Measurements from ENCODE around the gene GRM1. TPM values are rescaled to one million over a fixed set of nuclear protein-coding genes. Genes with fewer than 3 reads are reported as not detected.
"Not testable (repeated sequence)": the region's sequence is repeated elsewhere in the genome, so short reads cannot be mapped to it uniquely, and the experiment has no call there.

The GRM1 gene
- total RNA-seq, 2 donors from 2014 or later: 0.68 TPM; not detected in 1

DNA sequence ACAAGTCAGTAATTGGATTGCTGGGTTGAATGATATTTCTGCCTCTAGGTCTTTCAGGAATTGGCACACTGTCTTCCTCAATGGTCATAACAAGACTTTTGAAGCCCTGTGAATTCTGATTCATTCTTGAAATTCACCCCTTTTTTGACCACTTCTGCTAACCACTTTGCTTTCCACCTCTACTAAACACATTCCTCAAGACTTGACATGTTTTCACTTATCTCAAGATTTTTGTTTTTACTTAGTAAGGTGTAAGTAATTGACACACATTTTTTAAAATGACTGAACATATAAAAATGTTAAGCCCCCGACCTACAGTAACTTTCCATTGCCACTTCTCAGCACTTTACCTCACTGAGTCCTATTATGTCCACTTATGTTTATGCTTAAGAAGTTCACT, 239.1 kb downstream of the GRM1 start:
- H3K4me3 ChIP-seq: no peak overlapping the region
- DNase-seq (ENCODE audit: low spot score): no peak
- intact Hi-C loops (cut with DNase I): no loop called here
- H3K27ac ChIP-seq: no peak overlapping the region
- no peaks in the 10 kb centered on the region for H3K27me3 ChIP-seq (replicated peaks; ENCODE audit: insufficient read depth)
- H3K9me3 ChIP-seq: no peaks in the 10 kb centered on the region
- TF ChIP-seq POLR2A (IDR thresholded peaks at IDR 0.05) (no peak), POLR2AphosphoS5 (IDR thresholded peaks at IDR 0.05) (no peak)
- TF ChIP-seq, protein P1, sequence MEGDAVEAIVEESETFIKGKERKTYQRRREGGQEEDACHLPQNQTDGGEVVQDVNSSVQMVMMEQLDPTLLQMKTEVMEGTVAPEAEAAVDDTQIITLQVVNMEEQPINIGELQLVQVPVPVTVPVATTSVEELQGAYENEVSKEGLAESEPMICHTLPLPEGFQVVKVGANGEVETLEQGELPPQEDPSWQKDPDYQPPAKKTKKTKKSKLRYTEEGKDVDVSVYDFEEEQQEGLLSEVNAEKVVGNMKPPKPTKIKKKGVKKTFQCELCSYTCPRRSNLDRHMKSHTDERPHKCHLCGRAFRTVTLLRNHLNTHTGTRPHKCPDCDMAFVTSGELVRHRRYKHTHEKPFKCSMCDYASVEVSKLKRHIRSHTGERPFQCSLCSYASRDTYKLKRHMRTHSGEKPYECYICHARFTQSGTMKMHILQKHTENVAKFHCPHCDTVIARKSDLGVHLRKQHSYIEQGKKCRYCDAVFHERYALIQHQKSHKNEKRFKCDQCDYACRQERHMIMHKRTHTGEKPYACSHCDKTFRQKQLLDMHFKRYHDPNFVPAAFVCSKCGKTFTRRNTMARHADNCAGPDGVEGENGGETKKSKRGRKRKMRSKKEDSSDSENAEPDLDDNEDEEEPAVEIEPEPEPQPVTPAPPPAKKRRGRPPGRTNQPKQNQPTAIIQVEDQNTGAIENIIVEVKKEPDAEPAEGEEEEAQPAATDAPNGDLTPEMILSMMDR (IDR thresholded peaks at IDR 0.05): no peak
- H3K4me1 ChIP-seq (replicated peaks): no peaks in the 10 kb centered on the region
- H3K36me3 ChIP-seq: no peaks in the 10 kb centered on the region
- 74% methylated on average over 1 of the region's 1 CpG for WGBS

DNA sequence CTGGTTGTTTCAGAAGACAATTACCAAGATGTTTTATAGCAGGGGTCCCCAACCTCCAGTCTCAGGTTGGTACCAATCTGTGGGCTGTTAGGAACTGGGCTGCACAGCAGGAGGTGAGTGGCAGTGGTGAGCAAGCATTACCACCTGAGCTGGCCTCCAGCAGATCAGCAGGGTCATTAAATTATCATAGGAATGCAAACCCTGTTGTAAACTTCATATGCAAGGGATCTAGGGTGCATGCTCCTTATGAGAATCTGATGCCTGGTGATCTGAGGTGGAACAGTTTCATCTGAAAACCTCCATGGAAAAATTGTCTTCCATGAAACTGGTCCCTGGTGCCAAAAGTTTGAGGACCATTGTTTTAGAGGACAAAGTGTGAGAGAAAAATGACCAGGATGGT, 240.6 kb downstream of the GRM1 start:
- DNase-seq (ENCODE audit: low spot score): no peak
- no peak for TF ChIP-seq POLR2AphosphoS5 (IDR thresholded peaks at IDR 0.05)
- TF ChIP-seq, protein P1 (IDR thresholded peaks at IDR 0.05): no peak
- TF ChIP-seq POLR2A (IDR thresholded peaks at IDR 0.05): no peak
- Histone ChIP-seq H3K36me3 (no peaks in the 10 kb centered on the region), H3K27me3 (replicated peaks; ENCODE audit: insufficient read depth) (no peaks in the 10 kb centered on the region), H3K4me3 (no peak overlapping the region), H3K4me1 (replicated peaks) (no peaks in the 10 kb centered on the region), H3K27ac (no peak overlapping the region), H3K9me3 (no peaks in the 10 kb centered on the region)
- intact Hi-C loops (cut with DNase I): no loop called here

DNA sequence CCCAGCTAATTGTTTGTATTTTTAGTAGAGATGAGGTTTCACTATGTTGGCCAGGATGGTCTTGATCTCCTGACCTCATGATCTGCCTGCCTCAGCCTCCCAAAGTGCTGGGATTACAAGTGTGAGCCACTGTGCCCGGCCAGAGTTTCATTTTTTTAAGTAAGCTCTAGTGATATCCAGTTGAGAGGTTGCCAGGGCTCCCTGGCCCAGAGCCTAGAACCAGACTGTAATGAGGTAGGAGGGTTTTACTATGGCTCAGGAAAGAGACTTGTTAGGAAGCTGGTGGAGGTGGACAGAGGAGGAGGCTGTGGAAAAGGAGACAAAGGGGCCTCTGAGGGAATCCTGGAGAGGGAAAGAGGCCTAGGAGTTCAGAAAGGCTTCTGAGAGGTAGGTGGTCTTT, 242.3 kb downstream of the GRM1 start:
- H3K4me1 ChIP-seq (replicated peaks); H3K36me3 ChIP-seq; H3K9me3 ChIP-seq; H3K27me3 ChIP-seq (replicated peaks; ENCODE audit: insufficient read depth); intact Hi-C loops (cut with DNase I); H3K27ac ChIP-seq; H3K4me3 ChIP-seq: not testable (repeated sequence)
- DNase-seq (ENCODE audit: low spot score): peak; percentile 9
- 23% methylated on average over 1 of the region's 1 CpG for WGBS

DNA sequence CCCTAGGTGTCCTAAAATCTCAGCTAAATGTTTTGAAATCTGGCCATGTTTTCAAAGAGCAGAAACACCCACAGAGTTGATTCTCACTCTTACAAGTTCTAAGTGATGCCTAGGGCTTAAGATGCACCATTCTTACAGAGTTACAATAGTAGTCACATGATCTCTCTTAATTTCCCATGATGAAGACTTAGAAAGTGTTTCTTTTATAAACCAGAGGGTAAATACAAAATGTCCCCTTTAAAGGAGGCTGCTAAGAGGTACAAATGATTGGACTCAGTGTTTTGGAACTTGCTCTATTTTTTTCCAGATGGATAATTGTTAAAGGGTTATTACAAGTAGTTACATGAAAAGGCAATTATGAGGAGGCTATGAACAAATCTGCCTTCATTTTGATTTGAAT, 244.6 kb downstream of the GRM1 start:
- H3K27ac ChIP-seq: no peak overlapping the region
- no peaks in the 10 kb centered on the region for H3K9me3 ChIP-seq
- no peaks in the 10 kb centered on the region for H3K27me3 ChIP-seq (replicated peaks; ENCODE audit: insufficient read depth)
- intact Hi-C loops (cut with DNase I): no loop called here
- TF ChIP-seq, protein P1 (IDR thresholded peaks at IDR 0.05): no peak
- TF ChIP-seq POLR2AphosphoS5 (IDR thresholded peaks at IDR 0.05): no peak
- no peak for TF ChIP-seq POLR2A (IDR thresholded peaks at IDR 0.05)
- no peak for DNase-seq (ENCODE audit: low spot score)
- H3K36me3 ChIP-seq: no peaks in the 10 kb centered on the region
- H3K4me1 ChIP-seq (replicated peaks): no peaks in the 10 kb centered on the region
- no peak overlapping the region for H3K4me3 ChIP-seq

DNA sequence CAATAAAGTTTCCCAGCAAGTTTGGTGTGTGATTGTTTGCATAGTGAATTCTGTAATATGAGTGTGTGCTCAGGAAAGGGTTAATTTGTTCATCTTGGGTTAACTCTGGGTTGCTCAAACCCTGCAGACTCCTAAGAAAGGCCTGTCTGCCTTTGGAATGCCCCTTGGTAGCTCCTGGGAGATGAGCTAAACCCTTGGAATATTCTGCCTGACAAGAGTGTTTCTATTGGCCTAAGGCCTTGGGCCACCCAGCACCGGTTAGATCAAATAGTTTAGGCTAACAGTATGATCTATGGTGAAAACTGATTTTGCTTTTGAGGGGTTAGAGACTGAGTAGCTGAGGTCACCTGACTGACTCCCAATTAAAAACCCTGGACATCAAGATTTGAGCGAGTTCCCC, 248.3 kb downstream of the GRM1 start:
- no peaks in the 10 kb centered on the region for H3K4me1 ChIP-seq (replicated peaks)
- 72% methylated on average over 2 of the region's 2 CpGs for WGBS
- TF ChIP-seq, protein P1 (IDR thresholded peaks at IDR 0.05): no peak
- TF ChIP-seq POLR2A (IDR thresholded peaks at IDR 0.05) (no peak), POLR2AphosphoS5 (IDR thresholded peaks at IDR 0.05) (no peak)
- no peaks in the 10 kb centered on the region for H3K36me3 ChIP-seq
- H3K27ac ChIP-seq: no peak overlapping the region
- H3K9me3 ChIP-seq: no peaks in the 10 kb centered on the region
- no peak for DNase-seq (ENCODE audit: low spot score)
- intact Hi-C loops (cut with DNase I): no loop called here
- no peak overlapping the region for H3K4me3 ChIP-seq
- H3K27me3 ChIP-seq (replicated peaks; ENCODE audit: insufficient read depth): no peaks in the 10 kb centered on the region

Data from prostate gland (tissue), 2 donors.